GM12874 (cell line): ENCODE data around the gene MSANTD2.

Experiments used
- TF ChIP-seq, protein P1 (sequence below): IDR thresholded peaks from 2 replicates; pipeline ENCODE4 v1.5.1; 2011; ENCODE audit warnings: low read depth, mild to moderate bottlenecking, control low read depth, low read length, moderate library complexity; ENCODE audit not compliant: insufficient read depth

MSANTD2 gene

DNA sequence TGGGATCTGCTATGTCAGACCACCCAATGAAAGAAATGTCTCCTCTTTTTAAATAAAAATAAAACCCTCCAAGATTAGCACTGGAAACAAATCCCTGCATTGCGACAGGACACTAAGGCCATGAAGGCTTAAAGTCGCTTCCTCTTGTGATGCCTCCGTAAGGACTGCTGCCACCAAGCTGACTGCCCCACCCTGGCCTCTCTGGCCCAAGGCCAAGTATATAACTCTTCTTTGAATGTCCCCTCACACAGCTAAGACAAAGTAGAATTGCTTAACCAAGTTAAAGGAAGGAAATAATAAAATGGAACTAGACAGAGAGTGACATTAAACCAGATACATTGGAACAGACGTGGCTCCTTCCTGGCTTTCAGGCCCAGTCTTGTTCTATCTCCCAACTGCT is 68.0 kb downstream of the MSANTD2 start:
- TF ChIP-seq, protein P1, sequence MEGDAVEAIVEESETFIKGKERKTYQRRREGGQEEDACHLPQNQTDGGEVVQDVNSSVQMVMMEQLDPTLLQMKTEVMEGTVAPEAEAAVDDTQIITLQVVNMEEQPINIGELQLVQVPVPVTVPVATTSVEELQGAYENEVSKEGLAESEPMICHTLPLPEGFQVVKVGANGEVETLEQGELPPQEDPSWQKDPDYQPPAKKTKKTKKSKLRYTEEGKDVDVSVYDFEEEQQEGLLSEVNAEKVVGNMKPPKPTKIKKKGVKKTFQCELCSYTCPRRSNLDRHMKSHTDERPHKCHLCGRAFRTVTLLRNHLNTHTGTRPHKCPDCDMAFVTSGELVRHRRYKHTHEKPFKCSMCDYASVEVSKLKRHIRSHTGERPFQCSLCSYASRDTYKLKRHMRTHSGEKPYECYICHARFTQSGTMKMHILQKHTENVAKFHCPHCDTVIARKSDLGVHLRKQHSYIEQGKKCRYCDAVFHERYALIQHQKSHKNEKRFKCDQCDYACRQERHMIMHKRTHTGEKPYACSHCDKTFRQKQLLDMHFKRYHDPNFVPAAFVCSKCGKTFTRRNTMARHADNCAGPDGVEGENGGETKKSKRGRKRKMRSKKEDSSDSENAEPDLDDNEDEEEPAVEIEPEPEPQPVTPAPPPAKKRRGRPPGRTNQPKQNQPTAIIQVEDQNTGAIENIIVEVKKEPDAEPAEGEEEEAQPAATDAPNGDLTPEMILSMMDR, result no peak

DNA sequence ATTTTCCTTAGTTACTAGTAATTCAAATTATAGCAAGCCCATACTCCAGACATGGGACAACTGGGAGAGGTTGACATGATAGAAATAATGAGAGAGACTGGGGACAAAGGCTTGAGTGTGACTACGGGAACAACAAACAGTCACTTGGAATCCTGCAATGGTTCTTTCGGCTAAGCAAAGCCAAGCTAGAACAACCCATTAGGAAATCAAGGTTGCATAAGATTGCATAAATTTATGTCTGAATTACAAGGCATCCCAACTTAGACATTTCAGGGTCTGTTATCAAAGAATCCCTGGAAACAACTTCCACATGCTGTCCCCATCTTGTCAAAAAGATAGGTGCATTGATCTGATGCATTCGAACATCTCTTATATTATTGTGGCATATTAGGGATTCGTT is 70.6 kb downstream of the MSANTD2 start:
- TF ChIP-seq, protein P1, result no peak

DNA sequence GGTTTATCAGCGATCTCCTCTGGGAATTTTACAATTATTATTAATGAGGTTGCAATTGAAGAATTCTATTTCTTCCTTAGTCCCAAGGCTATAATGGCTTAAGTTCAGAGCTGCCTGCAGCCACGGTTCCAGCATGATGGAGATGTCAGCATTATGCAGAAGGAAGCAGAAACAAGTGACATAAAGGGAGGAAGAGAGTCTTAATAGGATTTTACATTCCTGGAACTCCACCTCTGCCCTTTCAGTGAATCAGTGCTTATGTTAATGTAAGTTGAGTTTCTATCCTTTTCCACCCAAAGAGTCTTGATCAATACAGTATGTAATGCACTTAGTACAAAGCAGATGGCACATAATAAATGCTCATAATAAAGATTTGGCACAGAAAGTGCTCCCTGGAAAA is 72.1 kb downstream of the MSANTD2 start:
- TF ChIP-seq, protein P1, result no peak

DNA sequence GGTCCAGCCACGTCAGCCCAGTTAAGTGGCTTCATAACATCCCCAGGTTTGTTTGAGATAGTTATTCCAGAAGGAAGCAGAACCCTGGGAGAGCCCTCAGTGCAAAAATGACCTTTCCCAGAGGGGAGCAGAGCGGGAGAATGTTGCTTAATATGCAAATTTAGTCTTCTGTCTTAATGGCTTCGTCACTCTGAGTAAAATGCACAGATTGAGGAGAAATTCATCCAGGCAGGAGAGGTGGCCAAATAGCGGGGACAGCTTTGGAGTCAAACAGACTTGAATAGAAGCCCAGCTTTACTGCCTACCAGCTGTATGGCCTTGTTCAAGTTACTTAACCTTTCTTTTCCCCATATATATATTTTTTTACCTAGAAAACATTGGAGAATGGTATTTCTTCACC is 72.7 kb downstream of the MSANTD2 start:
- TF ChIP-seq, protein P1, result no peak

DNA sequence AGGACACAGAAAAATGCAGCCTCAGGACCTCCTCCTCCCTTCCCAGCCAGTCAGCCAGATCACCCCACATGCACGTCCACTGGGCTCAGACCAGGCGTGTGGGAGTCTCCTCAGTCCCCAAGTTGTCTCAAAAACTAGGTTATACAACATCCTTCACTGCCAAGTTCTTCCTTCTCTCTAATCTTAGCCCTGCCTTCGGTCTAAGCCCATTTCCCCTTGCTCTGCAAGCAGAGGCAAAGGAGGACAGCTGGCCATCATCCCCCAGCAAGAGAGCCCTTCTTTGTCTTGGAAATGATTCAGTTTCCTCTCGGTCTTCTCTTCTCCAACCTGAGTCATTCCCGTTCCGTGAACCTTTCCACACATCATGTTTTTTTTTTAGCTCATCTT is 74.5 kb downstream of the MSANTD2 start:
- TF ChIP-seq, protein P1, result no peak

DNA sequence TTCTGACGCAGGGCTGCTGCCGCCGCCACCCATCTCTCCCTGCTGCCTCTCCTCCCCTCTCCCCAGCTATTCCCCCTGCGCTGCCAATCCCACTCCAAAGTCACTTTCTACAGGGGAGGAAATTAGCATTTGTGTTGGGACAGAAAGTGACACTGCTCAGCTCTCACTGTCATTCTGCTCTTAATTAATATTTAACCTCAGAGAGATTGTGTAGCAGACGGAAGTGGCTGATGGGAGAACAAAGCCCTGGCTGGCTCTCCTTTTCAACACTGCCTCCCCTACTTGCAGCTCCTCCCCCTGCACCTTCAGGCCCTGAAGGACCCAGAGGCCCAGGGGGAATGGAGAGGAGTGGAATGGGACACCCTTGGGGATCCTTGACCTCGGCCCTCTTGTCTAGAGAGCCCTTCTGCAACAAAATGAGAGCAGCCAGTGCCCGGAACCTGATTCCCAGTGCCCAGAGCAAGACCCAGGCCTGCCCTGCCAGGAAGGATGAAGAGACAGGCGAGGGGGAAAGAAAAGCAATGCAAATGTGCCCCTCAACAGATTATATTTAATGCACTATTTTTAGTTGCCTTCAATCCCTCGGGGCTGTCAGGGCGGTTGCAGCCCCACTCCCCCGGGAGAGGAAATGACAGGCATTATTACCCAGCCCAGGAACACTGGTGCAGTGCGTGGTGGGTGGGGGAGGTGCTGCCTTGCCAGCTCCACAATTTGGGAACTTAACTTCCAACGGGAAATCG is 75.1 kb downstream of the MSANTD2 start:
- TF ChIP-seq, protein P1, result no peak

DNA sequence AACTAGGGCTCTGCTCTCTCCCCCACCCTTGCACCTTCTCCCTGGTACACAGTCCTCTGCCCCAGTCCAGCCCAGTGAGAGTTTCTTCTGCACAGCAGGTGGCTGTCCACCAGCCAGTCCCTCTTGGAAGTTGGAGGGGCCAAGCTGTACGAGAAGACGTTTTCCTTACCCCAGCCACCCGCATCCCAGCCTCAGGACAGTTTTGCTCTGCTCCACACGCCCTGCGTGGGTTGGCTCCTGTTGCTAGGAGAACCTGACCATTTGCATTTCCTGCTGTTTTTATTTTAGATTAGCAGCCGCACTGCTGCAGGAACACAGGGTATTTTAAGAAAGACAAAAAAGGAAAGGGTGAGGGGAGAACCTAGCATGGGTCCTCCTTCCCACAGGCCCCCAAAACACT is 78.0 kb downstream of the MSANTD2 start:
- TF ChIP-seq, protein P1, result no peak
